ENCODE results near the gene KRTAP10-2. TPM values are rescaled to one million over a fixed set of nuclear protein-coding genes. Genes with fewer than 3 reads are reported as not detected.

KRTAP10-2 gene
- total and polyA plus RNA-seq, 2 experiments from 2014 or later, result 0.24 TPM; not detected in 1

DNA sequence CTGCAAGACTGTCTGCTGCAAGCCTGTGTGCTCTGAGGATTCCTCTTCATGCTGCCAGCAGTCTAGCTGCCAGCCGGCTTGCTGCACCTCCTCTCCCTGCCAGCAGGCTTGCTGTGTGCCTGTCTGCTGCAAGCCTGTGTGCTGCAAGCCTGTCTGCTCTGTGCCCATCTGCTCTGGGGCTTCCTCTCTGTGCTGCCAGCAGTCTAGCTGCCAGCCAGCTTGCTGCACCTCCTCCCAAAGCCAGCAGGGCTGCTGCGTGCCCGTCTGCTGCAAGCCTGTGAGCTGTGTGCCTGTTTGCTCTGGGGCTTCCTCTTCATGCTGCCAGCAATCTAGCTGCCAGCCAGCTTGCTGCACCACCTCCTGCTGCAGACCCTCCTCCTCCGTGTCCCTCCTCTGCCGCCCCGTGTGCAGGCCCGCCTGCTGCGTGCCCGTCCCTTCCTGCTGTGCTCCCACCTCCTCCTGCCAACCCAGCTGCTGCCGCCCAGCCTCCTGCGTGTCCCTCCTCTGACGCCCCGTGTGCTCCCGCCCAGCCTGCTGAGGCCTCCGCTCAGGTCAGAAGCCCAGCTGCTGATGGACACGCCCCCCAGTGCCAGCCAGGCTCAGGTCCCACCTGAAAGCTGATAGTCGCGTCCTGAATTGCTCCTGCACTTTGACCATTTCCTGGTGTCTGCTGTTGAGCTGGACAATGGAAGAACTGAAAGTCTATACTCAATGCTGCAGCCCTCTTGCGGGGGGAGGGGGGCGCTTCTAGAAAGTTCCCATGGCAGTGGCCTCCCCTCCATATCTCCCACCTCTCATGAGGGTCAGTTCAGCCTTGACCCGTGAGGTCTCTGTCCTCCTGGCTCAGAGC, 23.4 kb upstream of the KRTAP10-2 start:
- H3K36me3 ChIP-seq (ENCODE audit: insufficient read depth), result no peaks in the 10 kb centered on the region
- Mint-ChIP-seq H3K4me3 (no peak overlapping the region), H3K27ac (no peak overlapping the region)

More for the DNA sequence above, 23.4 kb upstream of the KRTAP10-2 start:
- Histone ChIP-seq H3K27ac (ENCODE audit: low read depth) (no peak overlapping the region), H3K4me2 (no peak overlapping the region), H3K4me1 (ENCODE audit: insufficient read depth) (no peaks in the 10 kb centered on the region), H4K20me1 (replicated peaks; ENCODE audit: insufficient read depth) (no peaks in the 10 kb centered on the region), H2AFZ (no peak overlapping the region), H3K9me2 (ENCODE audit: insufficient read depth) (no peaks in the 10 kb centered on the region), H3K27me3 (ENCODE audit: insufficient read depth) (no peaks in the 10 kb centered on the region), H3K4me3 (no peak overlapping the region), H3F3A (replicated peaks; ENCODE audit: low read depth) (no peaks in the 10 kb centered on the region), H3K79me2 (replicated peaks; ENCODE audit: insufficient read depth) (no peaks in the 10 kb centered on the region)
- Mint-ChIP-seq H3K36me3 (ENCODE audit: low read depth) (peaks cover 7% of the 10 kb centered on the region), H3K4me1 (peaks cover 5% of the 10 kb centered on the region), H3K9me3 (peaks cover 42% of the 10 kb centered on the region), H3K27me3 (ENCODE audit: insufficient read depth, low read depth, poor library complexity) (peaks cover 10% of the 10 kb centered on the region)
- DNase-seq (ENCODE audit: low spot score), result peak; percentile 47
- ATAC-seq, result peak; percentile 74
- TF ChIP-seq ZNF114 (CRISPR knock-in tag; IDR thresholded peaks at IDR 0.05), result no peak
- no peak for TF ChIP-seq EZH2phosphoT487 (IDR thresholded peaks at IDR 0.05; ENCODE audit: unreplicated experiment)
- TF ChIP-seq, protein P1, sequence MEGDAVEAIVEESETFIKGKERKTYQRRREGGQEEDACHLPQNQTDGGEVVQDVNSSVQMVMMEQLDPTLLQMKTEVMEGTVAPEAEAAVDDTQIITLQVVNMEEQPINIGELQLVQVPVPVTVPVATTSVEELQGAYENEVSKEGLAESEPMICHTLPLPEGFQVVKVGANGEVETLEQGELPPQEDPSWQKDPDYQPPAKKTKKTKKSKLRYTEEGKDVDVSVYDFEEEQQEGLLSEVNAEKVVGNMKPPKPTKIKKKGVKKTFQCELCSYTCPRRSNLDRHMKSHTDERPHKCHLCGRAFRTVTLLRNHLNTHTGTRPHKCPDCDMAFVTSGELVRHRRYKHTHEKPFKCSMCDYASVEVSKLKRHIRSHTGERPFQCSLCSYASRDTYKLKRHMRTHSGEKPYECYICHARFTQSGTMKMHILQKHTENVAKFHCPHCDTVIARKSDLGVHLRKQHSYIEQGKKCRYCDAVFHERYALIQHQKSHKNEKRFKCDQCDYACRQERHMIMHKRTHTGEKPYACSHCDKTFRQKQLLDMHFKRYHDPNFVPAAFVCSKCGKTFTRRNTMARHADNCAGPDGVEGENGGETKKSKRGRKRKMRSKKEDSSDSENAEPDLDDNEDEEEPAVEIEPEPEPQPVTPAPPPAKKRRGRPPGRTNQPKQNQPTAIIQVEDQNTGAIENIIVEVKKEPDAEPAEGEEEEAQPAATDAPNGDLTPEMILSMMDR (conservative IDR thresholded peaks at IDR 0.05; ENCODE audit: low read depth in 2 of 2), result no peak
- TF ChIP-seq NANOG (IDR thresholded peaks at IDR 0.05; ENCODE audit: borderline replicate concordance), result no peak
- TF ChIP-seq JUNB (IDR thresholded peaks at IDR 0.05; ENCODE audit: unreplicated experiment), result no peak
- no peak for TF ChIP-seq ZNF462 (CRISPR knock-in tag; IDR thresholded peaks at IDR 0.05)
- no peak for TF ChIP-seq ETS1 (IDR thresholded peaks at IDR 0.05)
- no peak for TF ChIP-seq CREB1 (CRISPR knock-in tag; IDR thresholded peaks at IDR 0.05; ENCODE audit: low read depth)
- TF ChIP-seq REST (IDR thresholded peaks at IDR 0.05; ENCODE audit: unreplicated experiment), result no peak
- TF ChIP-seq ZNF331 (CRISPR knock-in tag; IDR thresholded peaks at IDR 0.05; ENCODE audit: low read depth), result no peak
- TF ChIP-seq EZH2 (IDR thresholded peaks at IDR 0.05; ENCODE audit: low read depth, unreplicated experiment), result no peak
- TF ChIP-seq POLR2AphosphoS5 (IDR thresholded peaks at IDR 0.05; ENCODE audit: low read depth), result no peak
- no peak for TF ChIP-seq STAT1 (IDR thresholded peaks at IDR 0.05; ENCODE audit: unreplicated experiment)

Measured in GM23338 (cell line).